ENCODE measurements around the gene MLPH.

DNA sequence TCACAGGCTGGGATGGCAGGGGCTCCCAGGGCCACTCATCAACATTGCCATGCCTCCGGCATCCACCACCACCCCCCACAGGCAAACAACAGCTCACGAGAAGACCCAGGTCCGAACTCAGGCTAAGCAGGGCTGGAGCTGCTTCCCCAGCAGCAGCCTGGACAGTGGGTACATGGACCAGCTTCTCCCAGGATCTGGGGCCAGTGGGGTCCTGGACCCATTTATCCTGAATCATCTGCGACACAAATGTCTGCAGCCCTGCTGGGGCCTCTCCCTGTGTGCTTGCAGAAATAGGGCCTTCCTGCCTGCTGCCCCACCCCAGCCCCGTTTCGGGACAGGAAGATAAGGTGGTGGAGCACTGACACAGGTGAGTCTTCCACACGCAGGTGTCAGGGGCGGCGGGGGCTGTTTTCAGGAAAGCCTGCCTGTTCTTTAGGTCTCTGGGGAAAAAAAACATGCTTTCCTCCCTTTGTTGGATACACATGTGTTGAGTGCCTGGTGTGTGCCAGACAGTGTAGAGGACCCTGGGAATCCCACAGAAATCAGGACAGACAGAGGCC lies 83.8 kb downstream of the MLPH start:
- TF ChIP-seq, protein P1, sequence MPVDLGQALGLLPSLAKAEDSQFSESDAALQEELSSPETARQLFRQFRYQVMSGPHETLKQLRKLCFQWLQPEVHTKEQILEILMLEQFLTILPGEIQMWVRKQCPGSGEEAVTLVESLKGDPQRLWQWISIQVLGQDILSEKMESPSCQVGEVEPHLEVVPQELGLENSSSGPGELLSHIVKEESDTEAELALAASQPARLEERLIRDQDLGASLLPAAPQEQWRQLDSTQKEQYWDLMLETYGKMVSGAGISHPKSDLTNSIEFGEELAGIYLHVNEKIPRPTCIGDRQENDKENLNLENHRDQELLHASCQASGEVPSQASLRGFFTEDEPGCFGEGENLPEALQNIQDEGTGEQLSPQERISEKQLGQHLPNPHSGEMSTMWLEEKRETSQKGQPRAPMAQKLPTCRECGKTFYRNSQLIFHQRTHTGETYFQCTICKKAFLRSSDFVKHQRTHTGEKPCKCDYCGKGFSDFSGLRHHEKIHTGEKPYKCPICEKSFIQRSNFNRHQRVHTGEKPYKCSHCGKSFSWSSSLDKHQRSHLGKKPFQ (CRISPR knock-in tag; IDR thresholded peaks at IDR 0.05; ENCODE audit: insufficient replicate concordance): no peak
- TF ChIP-seq EZH2 (conservative IDR thresholded peaks at IDR 0.05; ENCODE audit: low read depth, low read length) (no peak), NFE2 (CRISPR knock-in tag; IDR thresholded peaks at IDR 0.05) (no peak)
- TF ChIP-seq, protein P2, sequence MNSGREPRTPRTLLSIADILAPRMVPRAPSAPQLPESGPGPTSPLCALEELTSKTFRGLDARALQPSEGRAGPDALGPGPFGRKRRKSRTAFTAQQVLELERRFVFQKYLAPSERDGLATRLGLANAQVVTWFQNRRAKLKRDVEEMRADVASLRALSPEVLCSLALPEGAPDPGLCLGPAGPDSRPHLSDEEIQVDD (CRISPR knock-in tag; IDR thresholded peaks at IDR 0.05; ENCODE audit: borderline replicate concordance): no peak
- TF ChIP-seq, protein P3, sequence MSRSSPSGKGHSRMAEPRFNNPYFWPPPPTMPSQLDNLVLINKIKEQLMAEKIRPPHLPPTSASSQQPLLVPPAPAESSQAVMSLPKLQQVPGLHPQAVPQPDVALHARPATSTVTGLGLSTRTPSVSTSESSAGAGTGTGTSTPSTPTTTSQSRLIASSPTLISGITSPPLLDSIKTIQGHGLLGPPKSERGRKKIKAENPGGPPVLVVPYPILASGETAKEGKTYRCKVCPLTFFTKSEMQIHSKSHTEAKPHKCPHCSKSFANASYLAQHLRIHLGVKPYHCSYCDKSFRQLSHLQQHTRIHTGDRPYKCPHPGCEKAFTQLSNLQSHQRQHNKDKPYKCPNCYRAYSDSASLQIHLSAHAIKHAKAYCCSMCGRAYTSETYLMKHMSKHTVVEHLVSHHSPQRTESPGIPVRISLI (CRISPR knock-in tag; IDR thresholded peaks at IDR 0.05; ENCODE audit: borderline replicate concordance): no peak
- TF ChIP-seq, protein P4, sequence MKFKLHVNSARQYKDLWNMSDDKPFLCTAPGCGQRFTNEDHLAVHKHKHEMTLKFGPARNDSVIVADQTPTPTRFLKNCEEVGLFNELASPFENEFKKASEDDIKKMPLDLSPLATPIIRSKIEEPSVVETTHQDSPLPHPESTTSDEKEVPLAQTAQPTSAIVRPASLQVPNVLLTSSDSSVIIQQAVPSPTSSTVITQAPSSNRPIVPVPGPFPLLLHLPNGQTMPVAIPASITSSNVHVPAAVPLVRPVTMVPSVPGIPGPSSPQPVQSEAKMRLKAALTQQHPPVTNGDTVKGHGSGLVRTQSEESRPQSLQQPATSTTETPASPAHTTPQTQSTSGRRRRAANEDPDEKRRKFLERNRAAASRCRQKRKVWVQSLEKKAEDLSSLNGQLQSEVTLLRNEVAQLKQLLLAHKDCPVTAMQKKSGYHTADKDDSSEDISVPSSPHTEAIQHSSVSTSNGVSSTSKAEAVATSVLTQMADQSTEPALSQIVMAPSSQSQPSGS (CRISPR knock-in tag; IDR thresholded peaks at IDR 0.05): no peak
- TF ChIP-seq, protein P5, sequence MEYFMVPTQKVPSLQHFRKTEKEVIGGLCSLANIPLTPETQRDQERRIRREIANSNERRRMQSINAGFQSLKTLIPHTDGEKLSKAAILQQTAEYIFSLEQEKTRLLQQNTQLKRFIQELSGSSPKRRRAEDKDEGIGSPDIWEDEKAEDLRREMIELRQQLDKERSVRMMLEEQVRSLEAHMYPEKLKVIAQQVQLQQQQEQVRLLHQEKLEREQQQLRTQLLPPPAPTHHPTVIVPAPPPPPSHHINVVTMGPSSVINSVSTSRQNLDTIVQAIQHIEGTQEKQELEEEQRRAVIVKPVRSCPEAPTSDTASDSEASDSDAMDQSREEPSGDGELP (IDR thresholded peaks at IDR 0.05; ENCODE audit: borderline replicate concordance, low read depth): no peak
